ENCODE data around the gene CDH5. TPM values are rescaled to one million over a fixed set of nuclear protein-coding genes. Genes with fewer than 3 reads are reported as not detected.

The CDH5 gene
- total RNA-seq = under 0.01 and 0.09 TPM in 2 replicates

DNA sequence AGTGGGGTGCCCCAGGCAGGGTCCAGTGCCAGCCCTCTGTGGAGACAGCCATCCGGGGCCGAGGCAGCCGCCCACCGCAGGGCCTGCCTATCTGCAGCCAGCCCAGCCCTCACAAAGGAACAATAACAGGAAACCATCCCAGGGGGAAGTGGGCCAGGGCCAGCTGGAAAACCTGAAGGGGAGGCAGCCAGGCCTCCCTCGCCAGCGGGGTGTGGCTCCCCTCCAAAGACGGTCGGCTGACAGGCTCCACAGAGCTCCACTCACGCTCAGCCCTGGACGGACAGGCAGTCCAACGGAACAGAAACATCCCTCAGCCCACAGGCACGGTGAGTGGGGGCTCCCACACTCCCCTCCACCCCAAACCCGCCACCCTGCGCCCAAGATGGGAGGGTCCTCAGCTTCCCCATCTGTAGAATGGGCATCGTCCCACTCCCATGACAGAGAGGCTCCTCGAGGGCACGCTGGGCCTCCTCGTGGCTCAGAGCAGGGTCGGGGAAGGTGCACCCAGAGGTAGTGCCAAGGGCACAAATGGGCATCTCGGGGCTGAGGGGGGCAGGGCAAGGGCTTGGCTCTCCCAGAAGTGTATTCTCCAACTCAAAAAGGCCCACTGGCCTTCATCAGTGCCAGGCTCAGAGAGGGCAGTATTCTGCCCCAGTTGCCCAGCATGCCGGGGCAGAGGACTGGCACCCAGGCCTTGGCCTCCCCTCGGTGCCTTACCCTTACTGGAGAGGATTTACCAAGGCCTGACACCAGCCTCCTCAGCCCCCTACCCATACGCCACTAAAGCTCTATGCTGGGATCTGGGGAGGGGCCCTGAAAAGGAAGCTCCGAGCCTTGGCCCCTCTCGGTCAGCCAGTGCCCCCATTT lies at the start of gene CDH5:
Gene CDH5 (plus strand): TSS at position 259 of the 867 bp plus-strand sequence. CDS start 12,647 bp downstream, outside the sequence.

DNA sequence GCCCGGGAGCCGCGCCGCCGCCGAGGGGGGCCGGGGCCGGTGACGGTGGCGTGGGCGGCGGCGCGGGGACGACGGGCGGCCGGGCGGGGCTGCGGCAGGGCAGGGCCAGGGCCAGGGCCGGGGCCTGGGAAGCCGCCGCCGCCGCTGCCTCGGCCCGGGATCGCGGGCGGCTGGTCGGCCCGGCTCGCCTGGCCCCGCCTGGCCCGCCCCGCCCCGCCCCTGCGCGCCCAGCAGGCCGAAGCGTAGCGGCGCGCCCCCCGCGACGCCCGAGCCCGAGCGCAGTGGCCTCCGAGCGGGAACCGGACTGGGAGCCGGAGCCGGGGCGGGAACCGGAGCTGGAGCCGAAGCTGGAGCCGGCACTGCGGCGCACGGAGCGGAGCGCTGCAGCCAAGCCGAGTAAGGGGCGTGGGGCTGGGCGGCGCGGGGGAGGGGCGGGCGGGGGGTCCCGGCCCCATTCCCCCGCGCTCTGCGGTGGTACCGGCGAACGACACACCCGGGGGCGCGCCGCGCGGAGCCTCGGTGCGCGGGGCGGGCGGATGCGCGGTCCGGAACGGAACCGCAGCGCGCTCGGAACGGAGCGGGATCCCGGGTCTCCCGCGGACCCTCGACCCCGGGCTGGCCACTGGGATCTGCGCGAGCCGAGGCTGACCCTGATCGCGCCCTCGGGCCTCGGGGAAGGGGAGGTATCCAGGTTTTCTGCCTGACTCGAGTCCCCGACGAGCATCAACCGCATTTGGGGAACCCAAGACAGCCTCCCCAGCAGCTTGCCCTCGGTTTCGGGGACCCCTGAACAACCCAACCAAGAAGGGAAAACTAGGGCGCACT lies 60.8 kb downstream of the CDH5 start, which contains the start of gene BEAN1:
Gene BEAN1 (plus strand): TSS at position 260 of the 825 bp plus-strand sequence. CDS start 10,382 bp downstream, outside the sequence.

Other genes with a start within 250 kb of the CDH5 start
- not detected in 2 replicates for gene BEAN1, start 60.6 kb downstream of the CDH5 start, total RNA-seq
- 53.6 and 58.9 TPM in 2 replicates for gene TK2, start 183.4 kb downstream of the CDH5 start, total RNA-seq
- 38.0 and 53.3 TPM in 2 replicates for gene CKLF, start 185.9 kb downstream of the CDH5 start, total RNA-seq
- gene CMTM1, start 199.7 kb downstream of the CDH5 start, total RNA-seq = 0.95 and 1.5 TPM in 2 replicates
- not detected in 2 replicates for gene CMTM2, start 212.8 kb downstream of the CDH5 start, total RNA-seq
- gene CMTM3, start 238.0 kb downstream of the CDH5 start, total RNA-seq = 5.4 and 8.8 TPM in 2 replicates

Data from bronchial smooth muscle cell (primary cell).